H1 (cell line): ENCODE results near the gene SLC26A8. TPM values are rescaled to one million over a fixed set of nuclear protein-coding genes. Genes with fewer than 3 reads are reported as not detected.

Source experiments
- CTCF ChIA-PET: fragments of 300-600 bp; sonication (Branson Sonifier 250); formaldehyde crosslinking; loops from one replicate; lab custom pipeline; 2021; ENCODE audit not compliant: partially characterized antibody; lab: Charles Lee
- POLR2A ChIA-PET: fragments of 300-600 bp; sonication (Branson Sonifier 250); formaldehyde crosslinking; loops from one replicate; lab custom pipeline; 2021; ENCODE audit warnings: inconsistent platforms; ENCODE audit not compliant: partially characterized antibody; lab: Charles Lee
- DNase-seq, 2 experiments: peaks; one replicate each; pipeline versions ENCODE4 v3.0.0 to v3.0.0-alpha.2; 2010 to 2022; ENCODE audit warnings: low spot score in 2 of 2, low read depth in 1 of 2, mixed read lengths in 1 of 2
- FAIRE-seq: peaks from 2 replicates; lab custom pipeline; 2011; peaks lifted over from hg19 to GRCh38; lab: Jason Lieb, UNC
- H2AFZ ChIP-seq: 2 replicates; pipeline ENCODE4 v1.8.1; 2012; ENCODE audit warnings: low read length, inconsistent platforms
- H2AK5ac ChIP-seq: 2 replicates; pipeline ENCODE4 v1.6.1; 2013; ENCODE audit warnings: low read depth, low read length
- H2BK120ac ChIP-seq: replicated peaks from 2 replicates; pipeline ENCODE3; 2013; ENCODE audit warnings: low read depth, low read length, inconsistent platforms
- H2BK12ac ChIP-seq: 2 replicates; pipeline ENCODE4 v1.6.1; 2013; ENCODE audit warnings: low read depth, low read length
- H2BK15ac ChIP-seq: 2 replicates; pipeline ENCODE4 v1.6.1; 2013; ENCODE audit warnings: low read length
- H2BK20ac ChIP-seq: 2 replicates; pipeline ENCODE4 v1.6.1; 2013; ENCODE audit warnings: low read length
- H2BK5ac ChIP-seq: 2 replicates; pipeline ENCODE4 v1.6.1; 2013; ENCODE audit warnings: low read depth, low read length
- H3K14ac ChIP-seq: 2 replicates; pipeline ENCODE4 v1.6.1; 2013; ENCODE audit warnings: inconsistent platforms; ENCODE audit not compliant: insufficient read length
- H3K18ac ChIP-seq: 2 replicates; pipeline ENCODE4 v1.6.1; 2013; ENCODE audit warnings: low read length; ENCODE audit errors: extremely low read depth
- H3K23ac ChIP-seq: 2 replicates; pipeline ENCODE4 v1.6.1; 2013; ENCODE audit warnings: inconsistent platforms; ENCODE audit not compliant: insufficient read length
- H3K23me2 ChIP-seq: 2 replicates; pipeline ENCODE4 v1.6.1; 2013; ENCODE audit warnings: low read depth, low read length
- H3K27ac ChIP-seq: 2 replicates; pipeline ENCODE4 v1.6.1; 2011; ENCODE audit warnings: low read depth, low read length, inconsistent platforms
- H3K27me3 ChIP-seq, 4 experiments: replicated peaks in 1 of 4; 1 replicate in 1 of 4; 2 replicates in 3 of 4; pipeline versions ENCODE4 v1.6.1 to v1.8.1; 2011 to 2013; ENCODE audit warnings: low read length in 3 of 4, mild to moderate bottlenecking in 3 of 4, inconsistent platforms in 2 of 4, mixed read lengths in 2 of 4, moderate library complexity in 1 of 4; ENCODE audit not compliant: control insufficient read depth in 3 of 4, insufficient read depth in 3 of 4; ENCODE audit errors: extremely low read depth in 1 of 4
- H3K36me3 ChIP-seq, 4 experiments: 2 replicates each; pipeline versions ENCODE4 v1.6.1 to v1.8.1; 2011 to 2013; ENCODE audit warnings: mild to moderate bottlenecking in 4 of 4, low read length in 3 of 4, moderate library complexity in 2 of 4, control low read depth in 1 of 4, inconsistent platforms in 1 of 4; ENCODE audit not compliant: insufficient read depth in 4 of 4, control insufficient read depth in 2 of 4
- H3K4ac ChIP-seq: replicated peaks from 2 replicates; pipeline ENCODE3; 2013; ENCODE audit warnings: low read length, low read depth, mixed read lengths, inconsistent platforms; ENCODE audit not compliant: insufficient read length
- H3K4me1 ChIP-seq, 4 experiments: replicated peaks in 1 of 4; 1 replicate in 1 of 4; 2 replicates in 3 of 4; pipeline versions ENCODE4 v1.6.1 to v1.8.1; 2011 to 2013; ENCODE audit warnings: low read length in 3 of 4, inconsistent platforms in 2 of 4, mixed read lengths in 1 of 4; ENCODE audit not compliant: insufficient read depth in 4 of 4, control insufficient read depth in 3 of 4
- H3K4me2 ChIP-seq, 2 experiments: 2 replicates each; pipeline versions ENCODE4 v1.6.1 to v1.8.1; 2011 to 2013; ENCODE audit warnings: low read depth in 2 of 2, low read length in 2 of 2, control low read depth in 1 of 2, inconsistent platforms in 1 of 2, mild to moderate bottlenecking in 1 of 2; ENCODE audit not compliant: insufficient read depth in 1 of 2
- H3K4me3 ChIP-seq, 4 experiments: fragments of 200-600, 300-600 bp in 1 of 4; sonication (generic), shearing (Covaris generic), sonication (Bioruptor Twin) in 1 of 4; 2 replicates each; pipeline versions ENCODE4 v1.5.1 to v1.8.1; 2011 to 2016; ENCODE audit warnings: low read length in 4 of 4, low read depth in 3 of 4, control low read depth in 2 of 4, inconsistent platforms in 2 of 4, mild to moderate bottlenecking in 2 of 4, mixed read lengths in 1 of 4, moderate library complexity in 1 of 4; ENCODE audit not compliant: insufficient read depth in 2 of 4; ENCODE audit errors: extremely low read depth in 1 of 4
- H3K56ac ChIP-seq: replicated peaks from 2 replicates; pipeline ENCODE3; 2013; ENCODE audit warnings: low read depth, mild to moderate bottlenecking, mixed read lengths, low read length, inconsistent platforms; ENCODE audit not compliant: insufficient read length
- H3K79me1 ChIP-seq: 2 replicates; pipeline ENCODE4 v1.6.1; 2013; ENCODE audit warnings: low read depth, low read length, control low read depth
- H3K79me2 ChIP-seq, 2 experiments: 2 replicates each; pipeline versions ENCODE4 v1.6.1 to v1.8.1; 2012 to 2013; ENCODE audit warnings: low read length in 2 of 2, mild to moderate bottlenecking in 2 of 2, inconsistent platforms in 1 of 2; ENCODE audit not compliant: insufficient read depth in 2 of 2, control insufficient read depth in 1 of 2
- H3K9ac ChIP-seq, 4 experiments: replicated peaks in 1 of 4; 1 replicate in 1 of 4; 2 replicates in 3 of 4; pipeline versions ENCODE4 v1.6.1 to v1.8.1; 2011 to 2013; ENCODE audit warnings: low read depth in 3 of 4, low read length in 3 of 4, control low read depth in 2 of 4, mild to moderate bottlenecking in 2 of 4, moderate library complexity in 2 of 4, inconsistent platforms in 1 of 4; ENCODE audit errors: extremely low read depth in 1 of 4
- H3K9me3 ChIP-seq, 2 experiments: 2 replicates each; pipeline versions ENCODE4 v1.6.1 to v1.8.1; 2012 to 2013; ENCODE audit warnings: mild to moderate bottlenecking in 2 of 2, moderate library complexity in 2 of 2, control low read depth in 1 of 2, inconsistent platforms in 1 of 2, low read depth in 1 of 2, low read length in 1 of 2, mixed read lengths in 1 of 2; ENCODE audit not compliant: insufficient read depth in 2 of 2
- H4K20me1 ChIP-seq, 2 experiments: replicated peaks in 1 of 2; 2 replicates each; pipeline versions ENCODE3 to v1.8.1; 2011 to 2013; ENCODE audit warnings: inconsistent platforms in 2 of 2, low read length in 2 of 2, mild to moderate bottlenecking in 1 of 2; ENCODE audit not compliant: insufficient read depth in 2 of 2, control insufficient read depth in 1 of 2
- H4K5ac ChIP-seq: 2 replicates; pipeline ENCODE4 v1.6.1; 2013; ENCODE audit warnings: low read length, low read depth, mixed read lengths, inconsistent platforms; ENCODE audit not compliant: insufficient read length
- H4K8ac ChIP-seq: 2 replicates; pipeline ENCODE4 v1.8.0; 2013; ENCODE audit warnings: mild to moderate bottlenecking, moderate library complexity, low read length, inconsistent platforms; ENCODE audit not compliant: insufficient read depth; ENCODE audit errors: extremely low read depth
- H4K91ac ChIP-seq: replicated peaks from 2 replicates; pipeline ENCODE3; 2013; ENCODE audit warnings: low read length, mixed read lengths, inconsistent platforms; ENCODE audit not compliant: insufficient read length
- EP300 ChIP-seq, 2 experiments: IDR thresholded peaks; 1 replicate in 1 of 2; 2 replicates in 1 of 2; pipeline ENCODE4 v1.6.1; 2011 to 2012; ENCODE audit warnings: low read depth in 2 of 2, low read length in 2 of 2, mild to moderate bottlenecking in 2 of 2, borderline replicate concordance in 1 of 2, inconsistent platforms in 1 of 2, moderate library complexity in 1 of 2
- SIN3A ChIP-seq, 2 experiments: IDR thresholded peaks in 1 of 2; conservative IDR thresholded peaks in 1 of 2; 2 replicates each; pipeline ENCODE4 v1.6.1; 2011 to 2012; ENCODE audit warnings: low read length in 2 of 2, improper control_type of control experiment in 1 of 2, low read depth in 1 of 2, mild to moderate bottlenecking in 1 of 2
- WGBS, 2 experiments: shearing (Covaris generic) in 1 of 2; methylation state at CpG; one replicate each; pipeline versions ENCODE4 v1.1.6 to v1.1.7; 2013 to 2015; ENCODE audit warnings: low lambda C conversion rate in 2 of 2, mixed read lengths in 2 of 2, inconsistent platforms in 1 of 2, low coverage in 1 of 2, missing lambda C conversion rate in 1 of 2; ENCODE audit not compliant: insufficient replicate concordance in 2 of 2, insufficient coverage in 1 of 2, insufficient read length in 1 of 2; ENCODE audit errors: extremely low coverage in 1 of 2, missing lambda C conversion rate in 1 of 2; 5-methylcytosine and 5-hydroxymethylcytosine counted together
- polyA plus RNA-seq, 7 experiments: library from polyadenylated mRNA; depleted of rRNA in 3 of 7; stranded (reverse) in 5 of 7; unstranded in 2 of 7; fragments of >200 nt in 5 of 7; fragments of 200-250 nt in 2 of 7; gene quantifications; 1 replicate in 5 of 7; 2 replicates in 1 of 7; 4 replicates in 1 of 7; pipeline versions ENCODE4 v1.2.1 to v1.2.3, GENCODE V29; 2011 to 2013; ENCODE audit warnings: missing spikeins in 2 of 7, mixed read lengths in 2 of 7
- total RNA-seq: library from RNA; stranded (reverse); fragmentation: NEBNext Ultra II Directional; extraction: Animal tissue kit (Norgen Biotek cat#: 25700); gene quantifications from 2 replicates; pipeline ENCODE4 v1.2.1, GENCODE V29; 2021

SLC26A8 gene
- total and polyA plus RNA-seq, 2 of the 8 experiments (the other 6 are each of a cell fraction or from before 2014, with no cell fraction given), result 0.56 to 0.57 TPM

- no peak overlapping the region for H2BK15ac ChIP-seq
- H3K36me3 ChIP-seq, result peaks cover 0 to 10% (median 0%) of the 10 kb centered on the region in 4 experiments; a peak in 1 of 8 replicates
- H2AK5ac ChIP-seq, result no peak overlapping the region
- H3K4me2 ChIP-seq, result no peak overlapping the region
- H3K4ac ChIP-seq, result no peak overlapping the region
- H2BK20ac ChIP-seq, result no peak overlapping the region
- H3K9ac ChIP-seq, result no peak overlapping the region
- H3K4me1 ChIP-seq, result no peaks in the 10 kb centered on the region
- H3K18ac ChIP-seq, result no peak overlapping the region
- no peak overlapping the region for H2BK5ac ChIP-seq
- no peak overlapping the region for H3K4me3 ChIP-seq
- H4K91ac ChIP-seq, result no peak overlapping the region
- H2BK12ac ChIP-seq, result no peak overlapping the region
- H3K79me1 ChIP-seq, result peaks cover 6% of the 10 kb centered on the region
- H4K5ac ChIP-seq, result no peak overlapping the region
- no peak overlapping the region for H2AFZ ChIP-seq
- no peak overlapping the region for H2BK120ac ChIP-seq
- peaks cover 4 to 48% of the 10 kb centered on the region in 2 experiments; a peak in 3 of 4 replicates for H3K79me2 ChIP-seq
- H3K14ac ChIP-seq, result no peak overlapping the region
- ChIA-PET CTCF (interaction anchor here (0.6 kb wide), 1 partner anchor 16 kb away, joined by 3 read pairs; no protein-coding TSS in a partner anchor), POLR2A (no interaction called here)
- peaks cover 3 to 8% of the 10 kb centered on the region in 2 experiments for H4K20me1 ChIP-seq
- no peak overlapping the region for H3K56ac ChIP-seq
- no peak for DNase-seq
- no peak for FAIRE-seq
- H4K8ac ChIP-seq, result no peak overlapping the region
- H3K9me3 ChIP-seq, result no peaks in the 10 kb centered on the region
- no peaks in the 10 kb centered on the region for H3K23me2 ChIP-seq
- H3K27me3 ChIP-seq, result no peaks in the 10 kb centered on the region
- 91% methylated on average over 2 of the region's 2 CpGs; no CpG with 5 or more reads in 1 of the 2 experiments for WGBS, 2 experiments
- H3K27ac ChIP-seq, result no peak overlapping the region
- no peak overlapping the region for H3K23ac ChIP-seq
- TF ChIP-seq EP300 (IDR thresholded peaks at IDR 0.05; ENCODE audit: borderline replicate concordance in 1 of 2, low read depth in 2 of 2, low read length in 2 of 2) (no peak), SIN3A (conservative IDR thresholded peaks at IDR 0.05 in 1 of 2, IDR thresholded peaks at IDR 0.05 in 1 of 2; ENCODE audit: low read depth in 1 of 2, low read length in 2 of 2) (no peak)
Measured at GRCh38 chr6:36049582-36049981, 25.1 kb upstream of the SLC26A8 start.
